HepG2 (cell line): ENCODE data around the gene TTC39B. TPM values are rescaled to one million over a fixed set of nuclear protein-coding genes. Genes with fewer than 3 reads are reported as not detected.

Experiments
- ATAC-seq: fragments of 200-7000 bp; cut with Tn5 transposase; 3 replicates; pipeline ENCODE4 v1.9.1; 2020; ENCODE audit warnings: mild to moderate bottlenecking, moderate library complexity
- BruUV-seq: library from RNA; stranded (reverse); fragments of 400-500 nt; replicated peaks from 2 replicates; lab custom pipeline; 2021; lab: Mats Ljungman, UMichigan
- CTCF ChIA-PET: fragments of 300-600 bp; formaldehyde crosslinking; extraction: SDS; loops from one replicate; lab custom pipeline; 2021; ENCODE audit warnings: low total read pairs, inconsistent platforms, low intra/inter-chr PET ratio; lab: Yijun Ruan, JAX
- POLR2A ChIA-PET: fragments of 350-600 bp; sonication (Branson Sonifier 250); formaldehyde crosslinking; loops from one replicate; lab custom pipeline; 2020; ENCODE audit warnings: antibody characterized with exemption, inconsistent platforms; lab: Yijun Ruan, JAX
- DNase-seq: peaks from one replicate; pipeline ENCODE4 v3.0.0-alpha.2; 2015; ENCODE audit warnings: low spot score
- FAIRE-seq: peaks from 3 replicates; lab custom pipeline; 2011; peaks lifted over from hg19 to GRCh38; lab: Jason Lieb, UNC
- H2AFZ ChIP-seq: one replicate; pipeline ENCODE4 v1.6.1; 2011; ENCODE audit warnings: low read length, inconsistent platforms
- H3K27ac ChIP-seq: fragments of 300-600 bp; 3 replicates; pipeline ENCODE4 v1.8.0; 2011; ENCODE audit warnings: mixed run types, mild to moderate bottlenecking, mixed read lengths, low read length, inconsistent platforms; ENCODE audit not compliant: insufficient read depth; ENCODE audit errors: extremely low read length
- H3K27me3 ChIP-seq, 2 experiments: fragments of 200-600 bp in 1 of 2; 2 replicates in 1 of 2; 3 replicates in 1 of 2; pipeline versions ENCODE4 v1.6.0 to v1.8.0; 2011; ENCODE audit warnings: low read length in 2 of 2, mild to moderate bottlenecking in 2 of 2, moderate library complexity in 2 of 2, inconsistent platforms in 1 of 2; ENCODE audit not compliant: insufficient read depth in 2 of 2, control insufficient read depth in 1 of 2
- H3K36me3 ChIP-seq, 2 experiments: fragments of 200-600 bp in 1 of 2; replicated peaks in 1 of 2; 2 replicates in 1 of 2; 3 replicates in 1 of 2; pipeline versions ENCODE4 v1.5.1 to v1.8.0; 2011; ENCODE audit warnings: low read length in 2 of 2, inconsistent platforms in 1 of 2; ENCODE audit not compliant: insufficient read depth in 2 of 2, control insufficient read depth in 1 of 2
- H3K4me1 ChIP-seq: 2 replicates; pipeline ENCODE4 v1.5.1; 2012; ENCODE audit warnings: low read length, inconsistent platforms; ENCODE audit not compliant: insufficient read depth
- H3K4me2 ChIP-seq: 2 replicates; pipeline ENCODE4 v1.6.0; 2011; ENCODE audit warnings: low read depth, low read length, inconsistent platforms
- H3K4me3 ChIP-seq, 3 experiments: fragments of 200-600 bp in 1 of 3; sonication (generic), shearing (Covaris generic) in 1 of 3; replicated peaks in 1 of 3; 2 replicates each; pipeline ENCODE4 v1.5.1; 2011 to 2016; ENCODE audit warnings: low read length in 3 of 3, inconsistent platforms in 2 of 3, low read depth in 2 of 3, mild to moderate bottlenecking in 2 of 3, control low read depth in 1 of 3, mixed read lengths in 1 of 3; ENCODE audit not compliant: insufficient read depth in 1 of 3
- H3K79me2 ChIP-seq: one replicate; pipeline ENCODE4 v1.6.1; 2011; ENCODE audit warnings: low read length, inconsistent platforms; ENCODE audit not compliant: insufficient read depth
- H3K9ac ChIP-seq: 2 replicates; pipeline ENCODE4 v1.6.0; 2011; ENCODE audit warnings: mild to moderate bottlenecking, low read depth, low read length, inconsistent platforms; ENCODE audit not compliant: insufficient read depth
- H3K9me3 ChIP-seq: 2 replicates; pipeline ENCODE4 v1.5.1; 2012; ENCODE audit warnings: mild to moderate bottlenecking, low read length
- H4K20me1 ChIP-seq: 2 replicates; pipeline ENCODE4 v1.6.0; 2011; ENCODE audit warnings: inconsistent platforms, mild to moderate bottlenecking, low read length, moderate library complexity; ENCODE audit not compliant: insufficient read depth
- ARHGAP35 ChIP-seq: sonication (generic); formaldehyde crosslinking; IDR thresholded peaks from 2 replicates; pipeline ENCODE4 v1.9.0; 2022; ENCODE audit warnings: mild to moderate bottlenecking, inconsistent platforms, moderate library complexity, missing genetic modification reagents, borderline replicate concordance
- CREBL2 ChIP-seq: sonication (generic); formaldehyde crosslinking; IDR thresholded peaks from 2 replicates; pipeline ENCODE4 v1.8.1; 2023; ENCODE audit warnings: missing genetic modification reagents, mild to moderate bottlenecking, borderline replicate concordance
- HNF4A ChIP-seq: sonication (generic); formaldehyde crosslinking; IDR thresholded peaks from 2 replicates; pipeline ENCODE4 v1.4.0; 2020; ENCODE audit warnings: missing genetic modification reagents
- KLF15 ChIP-seq: sonication (generic); formaldehyde crosslinking; IDR thresholded peaks from 2 replicates; pipeline ENCODE4 v1.8.1; 2023; ENCODE audit warnings: borderline replicate concordance, mild to moderate bottlenecking, inconsistent platforms, missing genetic modification reagents, mixed read lengths
- KMT2A ChIP-seq: sonication (generic); formaldehyde crosslinking; IDR thresholded peaks from 2 replicates; pipeline ENCODE4 v1.4.0; 2020; ENCODE audit warnings: missing genetic modification reagents
- MAF1 ChIP-seq: sonication (generic); formaldehyde crosslinking; IDR thresholded peaks from 2 replicates; pipeline ENCODE4 v1.5.0; 2020; ENCODE audit warnings: missing genetic modification reagents, borderline replicate concordance
- NFATC3 ChIP-seq: sonication (generic); formaldehyde crosslinking; IDR thresholded peaks from 2 replicates; pipeline ENCODE4 v1.5.1; 2020; ENCODE audit warnings: mild to moderate bottlenecking, missing genetic modification reagents
- POLR2A ChIP-seq, 2 experiments: IDR thresholded peaks; 2 replicates each; pipeline ENCODE4 v1.6.1; 2011; ENCODE audit warnings: low read depth in 2 of 2, low read length in 2 of 2, mild to moderate bottlenecking in 1 of 2, moderate library complexity in 1 of 2; ENCODE audit not compliant: insufficient read depth in 1 of 2
- RORA ChIP-seq: sonication (generic); formaldehyde crosslinking; IDR thresholded peaks from 2 replicates; pipeline ENCODE4 v1.5.0; 2020; ENCODE audit warnings: mild to moderate bottlenecking, missing genetic modification reagents, moderate library complexity
- SKI ChIP-seq: fragments of 450-650 bp; IDR thresholded peaks from one replicate; pipeline ENCODE4 v1.6.1; 2018; ENCODE audit warnings: mild to moderate bottlenecking; ENCODE audit not compliant: partially characterized antibody
- THAP9 ChIP-seq: sonication (generic); formaldehyde crosslinking; IDR thresholded peaks from 2 replicates; pipeline ENCODE4; 2020; ENCODE audit warnings: missing genetic modification reagents, mild to moderate bottlenecking, borderline replicate concordance
- YY1 ChIP-seq: IDR thresholded peaks from 2 replicates; pipeline ENCODE4 v1.6.1; 2011; ENCODE audit warnings: low read length, low read depth, moderate library complexity, mild to moderate bottlenecking; ENCODE audit not compliant: insufficient read depth, insufficient replicate concordance
- ZEB1 ChIP-seq: IDR thresholded peaks from 2 replicates; pipeline ENCODE4 v1.6.1; 2012; ENCODE audit warnings: mild to moderate bottlenecking, low read depth, inconsistent platforms; ENCODE audit not compliant: insufficient replicate concordance
- ZKSCAN1 ChIP-seq: fragments of 150-350 bp; IDR thresholded peaks from 2 replicates; pipeline ENCODE4 v1.6.1; 2014; ENCODE audit warnings: low read length
- ZNF12 ChIP-seq: sonication (generic); formaldehyde crosslinking; IDR thresholded peaks from 2 replicates; pipeline ENCODE4 v1.5.0; 2020; ENCODE audit warnings: missing genetic modification reagents
- ZNF124 ChIP-seq: sonication (generic); formaldehyde crosslinking; IDR thresholded peaks from 2 replicates; pipeline ENCODE4 v1.4.0; 2020; ENCODE audit warnings: missing genetic modification reagents
- ZNF230 ChIP-seq: sonication (generic); formaldehyde crosslinking; IDR thresholded peaks from 2 replicates; pipeline ENCODE4 v1.4.0; 2020; ENCODE audit warnings: mild to moderate bottlenecking, missing genetic modification reagents
- ZNF232 ChIP-seq: sonication (generic); formaldehyde crosslinking; IDR thresholded peaks from 2 replicates; pipeline ENCODE4 v1.4.0; 2020; ENCODE audit warnings: missing genetic modification reagents, borderline replicate concordance
- WGBS: methylation state at CpG from one replicate; pipeline ENCODE4 v1.1.6; 2017; ENCODE audit warnings: low lambda C conversion rate; 5-methylcytosine and 5-hydroxymethylcytosine counted together
- in situ Hi-C: cut with HindIII; loops from 2 replicates; pipeline ENCODE4 v1.10.0; 2017; ENCODE audit warnings: low pct_unique_long_range_greater_than_20kb; ENCODE audit not compliant: extremely low pct_ligation_motif_present
- intact Hi-C: fragments of 100-400 bp; cut with micrococcal nuclease; formaldehyde crosslinking; loops from one replicate; pipeline ENCODE4 v1.10.0; 2022; ENCODE audit not compliant: unreplicated experiment
- polyA plus RNA-seq, 8 experiments: library from polyadenylated mRNA; depleted of rRNA in 3 of 8; stranded (reverse) in 7 of 8; unstranded in 1 of 8; fragments of >200 nt; fragmentation: Illumina TruSeq in 4 of 8; extraction: Trizol in 4 of 8; gene quantifications; 2 replicates each; pipeline versions ENCODE4 v1.2.1 to v1.2.3, GENCODE V29; 2011 to 2016; ENCODE audit warnings: low read depth in 4 of 8, missing spikeins in 1 of 8, mixed read lengths in 1 of 8; ENCODE audit not compliant: insufficient read depth in 1 of 8
- total RNA-seq, 5 experiments: library from RNA; depleted of rRNA; stranded (reverse); fragments of >200 nt; fragmentation: Illumina TruSeq; extraction: Trizol; gene quantifications; 2 replicates each; pipeline ENCODE4 v1.2.3, GENCODE V29; 2016; ENCODE audit warnings: low read depth in 1 of 5

The TTC39B gene
- total and polyA plus RNA-seq, 2 of the 13 experiments (the other 11 are each of a cell fraction or from before 2014, with no cell fraction given) = 14.3 to 19.4 TPM

GRCh38 chr9:15289603-15290002 is 17.4 kb downstream of the TTC39B start:
- no peaks in the 10 kb centered on the region for H4K20me1 ChIP-seq
- 95% methylated on average over 5 of the region's 5 CpGs for WGBS
- FAIRE-seq = no peak
- H3K9me3 ChIP-seq = no peaks in the 10 kb centered on the region
- H3K36me3 ChIP-seq = no peaks in the 10 kb centered on the region; a peak in 2 of 5 replicates
- intact Hi-C loops (no loop called here), in situ Hi-C loops (loop anchor here (25.0 kb wide), 1 partner anchor 123 kb away; the partner anchor contains the start of gene SNAPC3)
- CTCF ChIA-PET = no interaction called here
- H3K79me2 ChIP-seq = peaks cover 50% of the 10 kb centered on the region
- no peak overlapping the region for H2AFZ ChIP-seq
- POLR2A ChIA-PET = no interaction called here
- TF ChIP-seq ZEB1 (no peak), ZNF230 (CRISPR knock-in tag) (no peak), ZNF232 (CRISPR knock-in tag) (no peak), YY1 (no peak)
- no peak for ATAC-seq
- no peak overlapping the region for H3K4me3 ChIP-seq
- peaks cover 18% of the 10 kb centered on the region for H3K4me1 ChIP-seq
- H3K27ac ChIP-seq = no peak overlapping the region
- no peak overlapping the region for H3K9ac ChIP-seq
- no peak overlapping the region for H3K4me2 ChIP-seq
- no peaks in the 10 kb centered on the region for H3K27me3 ChIP-seq
- DNase-seq = no peak
- no TSS peak for BruUV-seq

- CTCF ChIA-PET = no interaction called here
- TF ChIP-seq ZNF12 (CRISPR knock-in tag) (no peak), CREBL2 (CRISPR knock-in tag) (no peak), KLF15 (CRISPR knock-in tag) (no peak), RORA (CRISPR knock-in tag) (no peak), KMT2A (CRISPR knock-in tag) (no peak), NFATC3 (CRISPR knock-in tag) (no peak), ZKSCAN1 (no peak), THAP9 (CRISPR knock-in tag) (no peak), HNF4A (CRISPR knock-in tag) (no peak), ARHGAP35 (CRISPR knock-in tag) (no peak), ZNF124 (CRISPR knock-in tag) (no peak), MAF1 (CRISPR knock-in tag) (no peak), POLR2A (IDR thresholded peaks at IDR 0.05; ENCODE audit: insufficient read depth in 1 of 2, low read depth in 2 of 2, low read length in 2 of 2) (no peak), SKI (no peak)
Measured at GRCh38 chr9:15287309-15287708, 19.7 kb downstream of the TTC39B start.

More at GRCh38 chr9:15287309-15287708, 19.7 kb downstream of the TTC39B start:
- POLR2A ChIA-PET = interaction anchor here (1.7 kb wide), 1 partner anchor 9 kb away, joined by 4 read pairs; no protein-coding TSS in a partner anchor
- no peak overlapping the region for H3K9ac ChIP-seq
- H2AFZ ChIP-seq = no peak overlapping the region
- WGBS = 97% methylated on average over 4 of the region's 4 CpGs
- in situ Hi-C loops (loop anchor here (25.0 kb wide), 1 partner anchor 125 kb away; the partner anchor contains the start of gene SNAPC3), intact Hi-C loops (no loop called here)
- FAIRE-seq (no peak), DNase-seq (no peak), ATAC-seq (no peak)
- no peak overlapping the region for H3K4me2 ChIP-seq
- peaks cover 19% of the 10 kb centered on the region; the same call in 1 of the 2 replicates for H3K4me1 ChIP-seq
- no peaks in the 10 kb centered on the region for H3K27me3 ChIP-seq
- H3K4me3 ChIP-seq = no peak overlapping the region
- no peaks in the 10 kb centered on the region; a peak in 1 of 5 replicates for H3K36me3 ChIP-seq
- no TSS peak for BruUV-seq
- H3K9me3 ChIP-seq = no peaks in the 10 kb centered on the region
- no peaks in the 10 kb centered on the region for H4K20me1 ChIP-seq
- no peak overlapping the region for H3K27ac ChIP-seq
- peaks cover 63% of the 10 kb centered on the region for H3K79me2 ChIP-seq
